ENCODE data around the gene METTL16. TPM values are rescaled to one million over a fixed set of nuclear protein-coding genes. Genes with fewer than 3 reads are reported as not detected.

METTL16 gene
- total RNA-seq, 1 experiment from 2014 or later, result 21.2 TPM

- no peak for DNase-seq (ENCODE audit: low read depth)
These were observed 115.5 kb downstream of the METTL16 start for GRCh38 chr17:2396192-2396567.

GRCh38 chr17:2395258-2396181 lies 116.2 kb downstream of the METTL16 start:
- DNase-seq (ENCODE audit: low read depth), result peak; percentile 54

GRCh38 chr17:2394775-2395201 lies 116.9 kb downstream of the METTL16 start:
- no peak for DNase-seq (ENCODE audit: low read depth)

- DNase-seq (ENCODE audit: low read depth), result no peak
These were observed 117.5 kb downstream of the METTL16 start for GRCh38 chr17:2393954-2394749.

GRCh38 chr17:2393174-2393953 lies 118.3 kb downstream of the METTL16 start:
- DNase-seq (ENCODE audit: low read depth), result peak; percentile 95

GRCh38 chr17:2392252-2393173 lies 119.2 kb downstream of the METTL16 start:
- peak; percentile 97 for DNase-seq (ENCODE audit: low read depth)

- DNase-seq (ENCODE audit: low read depth), result no peak
These were observed 120.0 kb downstream of the METTL16 start for GRCh38 chr17:2391597-2392251.

GRCh38 chr17:2390199-2390836 lies 121.4 kb downstream of the METTL16 start:
- DNase-seq (ENCODE audit: low read depth), result no peak

GRCh38 chr17:2388683-2389055 lies 123.0 kb downstream of the METTL16 start:
- DNase-seq (ENCODE audit: low read depth), result no peak

GRCh38 chr17:2388020-2388682 lies 123.5 kb downstream of the METTL16 start:
- no peak for DNase-seq (ENCODE audit: low read depth)

GRCh38 chr17:2387086-2388019 lies 124.3 kb downstream of the METTL16 start:
- no peak for DNase-seq (ENCODE audit: low read depth)

- DNase-seq (ENCODE audit: low read depth), result no peak
These were observed 125.1 kb downstream of the METTL16 start for GRCh38 chr17:2386400-2387085.

GRCh38 chr17:2385240-2386210 lies 126.2 kb downstream of the METTL16 start:
- DNase-seq (ENCODE audit: low read depth), result no peak

GRCh38 chr17:2384439-2385127 lies 127.1 kb downstream of the METTL16 start:
- no peak for DNase-seq (ENCODE audit: low read depth)

GRCh38 chr17:2383628-2384167 lies 128.0 kb downstream of the METTL16 start:
- DNase-seq (ENCODE audit: low read depth), result no peak
